ENCODE results near the gene SPHK2.
A peak's percentile ranks its signal among the peaks of the same experiment; 100 is the strongest.
"Not testable (repeated sequence)": the region's sequence is repeated elsewhere in the genome, so short reads cannot be mapped to it uniquely, and the experiment has no call there.

Gene SPHK2, protein sequence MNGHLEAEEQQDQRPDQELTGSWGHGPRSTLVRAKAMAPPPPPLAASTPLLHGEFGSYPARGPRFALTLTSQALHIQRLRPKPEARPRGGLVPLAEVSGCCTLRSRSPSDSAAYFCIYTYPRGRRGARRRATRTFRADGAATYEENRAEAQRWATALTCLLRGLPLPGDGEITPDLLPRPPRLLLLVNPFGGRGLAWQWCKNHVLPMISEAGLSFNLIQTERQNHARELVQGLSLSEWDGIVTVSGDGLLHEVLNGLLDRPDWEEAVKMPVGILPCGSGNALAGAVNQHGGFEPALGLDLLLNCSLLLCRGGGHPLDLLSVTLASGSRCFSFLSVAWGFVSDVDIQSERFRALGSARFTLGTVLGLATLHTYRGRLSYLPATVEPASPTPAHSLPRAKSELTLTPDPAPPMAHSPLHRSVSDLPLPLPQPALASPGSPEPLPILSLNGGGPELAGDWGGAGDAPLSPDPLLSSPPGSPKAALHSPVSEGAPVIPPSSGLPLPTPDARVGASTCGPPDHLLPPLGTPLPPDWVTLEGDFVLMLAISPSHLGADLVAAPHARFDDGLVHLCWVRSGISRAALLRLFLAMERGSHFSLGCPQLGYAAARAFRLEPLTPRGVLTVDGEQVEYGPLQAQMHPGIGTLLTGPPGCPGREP

GRCh38 chr19:48618916-48619691 lies at the start of gene SPHK2, which contains the start of gene RPL18:
TSS of gene SPHK2 (plus strand) at chr19:48619506. CDS start at chr19:48620515, 1,009 bp downstream.
TSS of gene RPL18 (minus strand) at chr19:48619178. CDS start at chr19:48619143, 35 bp downstream.
- TF ChIP-seq, protein P1, sequence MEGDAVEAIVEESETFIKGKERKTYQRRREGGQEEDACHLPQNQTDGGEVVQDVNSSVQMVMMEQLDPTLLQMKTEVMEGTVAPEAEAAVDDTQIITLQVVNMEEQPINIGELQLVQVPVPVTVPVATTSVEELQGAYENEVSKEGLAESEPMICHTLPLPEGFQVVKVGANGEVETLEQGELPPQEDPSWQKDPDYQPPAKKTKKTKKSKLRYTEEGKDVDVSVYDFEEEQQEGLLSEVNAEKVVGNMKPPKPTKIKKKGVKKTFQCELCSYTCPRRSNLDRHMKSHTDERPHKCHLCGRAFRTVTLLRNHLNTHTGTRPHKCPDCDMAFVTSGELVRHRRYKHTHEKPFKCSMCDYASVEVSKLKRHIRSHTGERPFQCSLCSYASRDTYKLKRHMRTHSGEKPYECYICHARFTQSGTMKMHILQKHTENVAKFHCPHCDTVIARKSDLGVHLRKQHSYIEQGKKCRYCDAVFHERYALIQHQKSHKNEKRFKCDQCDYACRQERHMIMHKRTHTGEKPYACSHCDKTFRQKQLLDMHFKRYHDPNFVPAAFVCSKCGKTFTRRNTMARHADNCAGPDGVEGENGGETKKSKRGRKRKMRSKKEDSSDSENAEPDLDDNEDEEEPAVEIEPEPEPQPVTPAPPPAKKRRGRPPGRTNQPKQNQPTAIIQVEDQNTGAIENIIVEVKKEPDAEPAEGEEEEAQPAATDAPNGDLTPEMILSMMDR (IDR thresholded peaks at IDR 0.05; ENCODE audit: extremely low read depth, missing control alignments): no peak
- DNase-seq (ENCODE audit: low spot score): peak; percentile 98

GRCh38 chr19:48569814-48570213 lies 49.5 kb upstream of the SPHK2 start:
- no peak for DNase-seq (ENCODE audit: low spot score)
- TF ChIP-seq, protein P1 (IDR thresholded peaks at IDR 0.05; ENCODE audit: extremely low read depth, missing control alignments): no peak

DNA sequence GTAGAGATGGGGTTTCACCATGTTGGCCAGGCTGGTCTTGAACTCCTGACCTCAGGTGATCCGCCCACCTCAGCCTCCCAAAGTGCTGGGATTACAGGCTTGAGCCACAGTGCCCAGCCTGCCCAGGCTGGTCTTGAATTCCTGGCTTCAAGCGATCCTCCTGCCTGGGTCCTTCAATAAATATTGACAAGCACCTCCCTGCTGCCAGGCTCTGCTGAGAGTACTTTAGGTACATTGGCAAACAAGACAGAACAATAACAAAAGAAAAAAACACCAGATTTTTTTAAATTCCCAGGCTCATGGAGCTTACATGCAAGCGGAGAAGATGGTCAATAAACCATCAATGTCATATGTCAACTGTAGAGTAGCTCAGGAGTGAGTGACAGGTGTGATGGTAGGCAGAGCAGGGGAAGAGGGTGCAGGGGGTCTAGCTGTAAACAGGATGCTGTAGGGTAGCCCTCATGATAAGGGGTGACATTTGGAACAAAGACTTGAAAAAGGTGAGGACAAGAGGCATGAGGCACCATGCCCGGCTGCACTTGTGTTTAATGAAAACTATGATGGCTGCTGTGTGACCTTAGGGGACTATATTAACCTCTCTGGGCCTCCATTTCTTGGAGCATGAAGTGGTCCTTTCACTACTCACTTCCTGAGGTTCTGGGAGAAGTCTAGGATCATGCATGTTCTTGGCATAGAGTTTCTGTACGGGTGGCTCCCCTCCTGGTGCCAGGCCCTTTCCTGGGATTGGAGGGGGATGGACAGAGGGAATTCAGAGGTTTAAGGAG lies 47.7 kb upstream of the SPHK2 start:
- TF ChIP-seq, protein P1 (IDR thresholded peaks at IDR 0.05; ENCODE audit: extremely low read depth, missing control alignments): no peak
- no peak for DNase-seq (ENCODE audit: low spot score)

DNA sequence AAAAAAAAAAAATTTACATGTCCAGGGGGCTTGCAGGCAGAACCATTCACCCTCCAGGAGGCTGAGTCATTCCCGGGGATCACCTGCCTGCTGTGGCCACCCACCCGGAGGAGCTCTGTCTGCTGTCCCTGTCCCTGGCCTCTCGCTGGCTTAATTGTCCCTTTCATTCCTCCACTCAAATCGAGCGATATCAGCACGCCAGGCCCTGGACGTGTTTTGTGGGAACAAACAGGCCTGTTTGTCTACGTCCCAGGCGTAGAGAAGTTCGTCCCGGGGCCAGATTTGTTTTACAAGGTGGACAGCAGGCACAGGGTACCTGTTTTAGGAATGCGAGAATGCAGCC lies 46.2 kb upstream of the SPHK2 start:
- DNase-seq (ENCODE audit: low spot score): no peak
- TF ChIP-seq, protein P1 (IDR thresholded peaks at IDR 0.05; ENCODE audit: extremely low read depth, missing control alignments): no peak

GRCh38 chr19:48575931-48576622 lies 43.2 kb upstream of the SPHK2 start:
- TF ChIP-seq, protein P1 (IDR thresholded peaks at IDR 0.05; ENCODE audit: extremely low read depth, missing control alignments): no peak
- DNase-seq (ENCODE audit: low spot score): no peak

DNA sequence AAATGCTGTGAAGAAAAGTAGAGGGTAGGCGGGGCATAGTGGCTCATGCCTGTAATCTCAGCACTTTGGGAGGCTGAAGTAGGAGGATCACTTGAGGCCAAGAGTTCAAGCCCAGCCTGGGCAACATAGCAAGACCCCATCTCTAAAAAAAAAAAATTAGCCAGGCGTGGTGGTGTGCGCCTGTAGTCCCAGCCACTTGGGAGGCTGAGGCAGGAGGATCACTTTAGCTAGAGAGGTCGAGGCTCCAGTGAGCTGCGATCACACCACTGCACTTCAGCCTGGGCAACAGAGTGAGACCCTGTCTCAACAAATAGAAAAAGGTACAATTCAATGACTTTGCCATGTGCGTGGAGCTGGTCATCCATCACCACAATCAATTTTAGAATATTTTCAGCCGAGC lies 41.4 kb upstream of the SPHK2 start:
- not testable (repeated sequence) for DNase-seq (ENCODE audit: low spot score)

DNA sequence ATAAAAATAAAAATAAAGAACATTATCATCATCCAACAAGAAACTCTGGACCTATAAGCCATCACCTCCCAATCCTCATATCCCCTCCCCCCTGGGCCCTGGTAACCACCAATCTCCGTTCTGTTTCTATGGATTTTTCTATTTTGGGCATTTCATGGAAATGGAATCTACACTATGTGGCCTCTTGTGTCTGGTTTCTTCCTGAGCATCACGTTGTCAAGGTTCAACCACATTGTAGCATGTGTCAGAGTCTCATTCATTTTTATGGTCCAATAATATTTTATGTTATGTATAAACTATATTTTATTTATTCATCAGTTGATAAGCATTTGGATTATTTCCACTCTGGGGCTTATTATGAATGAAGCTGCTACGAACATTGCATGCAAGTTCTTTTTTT lies 40.4 kb upstream of the SPHK2 start:
- DNase-seq (ENCODE audit: low spot score): no peak
- TF ChIP-seq, protein P1 (IDR thresholded peaks at IDR 0.05; ENCODE audit: extremely low read depth, missing control alignments): no peak
